GM23248 (cell line): ENCODE results near the gene CDH22.

Experiments used
- EZH2 ChIP-seq: fragments of 200-600 bp; sonication (generic); IDR thresholded peaks from 2 replicates; pipeline ENCODE4 v1.6.1; 2018; ENCODE audit warnings: antibody characterized with exemption, mild to moderate bottlenecking; ENCODE audit not compliant: insufficient read depth, poor library complexity, severe bottlenecking
- EZH2phosphoT487 ChIP-seq: fragments of 200-600 bp; sonication (generic); IDR thresholded peaks from 2 replicates; pipeline ENCODE4 v1.6.1; 2018; ENCODE audit warnings: antibody characterized with exemption, moderate library complexity, mild to moderate bottlenecking, low read depth; ENCODE audit not compliant: insufficient read depth

- TF ChIP-seq EZH2phosphoT487 (no peak), EZH2 (no peak)
Measured at GRCh38 chr20:46195264-46196036, 112.8 kb downstream of the CDH22 start.
